Muscle of leg (tissue), 11 donors: ENCODE data around the gene MMP19. TPM values are rescaled to one million over a fixed set of nuclear protein-coding genes. Genes with fewer than 3 reads are reported as not detected.
A peak's percentile ranks its signal among the peaks of the same experiment; 100 is the strongest.
"Not testable (repeated sequence)": the region's sequence is repeated elsewhere in the genome, so short reads cannot be mapped to it uniquely, and the experiment has no call there.

Source experiments
- DNase-seq: peaks from one replicate; pipeline ENCODE4 v3.0.0; 2013
- H3K27ac ChIP-seq: one replicate; pipeline ENCODE4 v1.5.1; 2013; ENCODE audit warnings: mild to moderate bottlenecking, low read length, control low read depth
- H3K27me3 ChIP-seq: one replicate; pipeline ENCODE4 v1.6.1; 2013; ENCODE audit warnings: low read length; ENCODE audit not compliant: control insufficient read depth, insufficient read depth
- H3K36me3 ChIP-seq: one replicate; pipeline ENCODE4 v1.6.1; 2013; ENCODE audit warnings: low read length; ENCODE audit not compliant: control insufficient read depth, insufficient read depth
- H3K4me1 ChIP-seq: one replicate; pipeline ENCODE4 v1.6.1; 2013; ENCODE audit warnings: low read length; ENCODE audit not compliant: control insufficient read depth, insufficient read depth
- H3K4me3 ChIP-seq: one replicate; pipeline ENCODE4 v1.5.1; 2013; ENCODE audit warnings: low read length, control low read depth
- H3K9me3 ChIP-seq: replicated peaks from 2 replicates; pipeline ENCODE4 v1.6.1; 2013; ENCODE audit warnings: low read depth, low read length; ENCODE audit not compliant: control insufficient read depth
- WGBS: methylation state at CpG from one replicate; pipeline ENCODE4 v1.1.5; 2013; ENCODE audit warnings: missing lambda C conversion rate; ENCODE audit not compliant: insufficient coverage; 5-methylcytosine and 5-hydroxymethylcytosine counted together
- polyA plus RNA-seq, 8 donors: library from polyadenylated mRNA; unstranded; fragments of 120-200 nt; gene quantifications; one replicate each; pipeline versions ENCODE4 v1.2.1 to v1.2.3, GENCODE V29; 2013; ENCODE audit warnings: inconsistent platforms in 1 of 8, low replicate concordance in 1 of 8; ENCODE audit not compliant: insufficient read length in 8 of 8, insufficient read depth in 1 of 8
- total RNA-seq: library from RNA; stranded (reverse); fragments of 120-200 nt; gene quantifications from one replicate; pipeline ENCODE4 v1.2.4, GENCODE V29; 2013

MMP19 gene
- total and polyA plus RNA-seq, 9 donors = 1.0 to 2.9 (median 1.9) TPM

GRCh38 chr12:55845361-55845760, 2.6 kb upstream of the MMP19 start:
- WGBS = 86% methylated on average over 1 of the region's 5 CpGs
- Histone ChIP-seq H3K4me3 (no peak overlapping the region), H3K4me1 (peaks cover 31% of the 10 kb centered on the region)

GRCh38 chr12:55844961-55845360, 2.2 kb upstream of the MMP19 start:
- WGBS = no CpG with 5 or more reads among the region's 4 CpGs
- Histone ChIP-seq H3K36me3 (no peaks in the 10 kb centered on the region), H3K4me3 (no peak overlapping the region), H3K4me1 (peaks cover 28% of the 10 kb centered on the region), H3K27ac (no peak overlapping the region), H3K9me3 (no peaks in the 10 kb centered on the region), H3K27me3 (peaks cover 2% of the 10 kb centered on the region)
- DNase-seq = no peak

More at GRCh38 chr12:55845361-55845760, 2.6 kb upstream of the MMP19 start:
- DNase-seq = no peak
- H3K27me3 ChIP-seq = peaks cover 2% of the 10 kb centered on the region
- H3K36me3 ChIP-seq = no peaks in the 10 kb centered on the region
- no peaks in the 10 kb centered on the region for H3K9me3 ChIP-seq
- H3K27ac ChIP-seq = no peak overlapping the region

- no peak overlapping the region for H3K4me3 ChIP-seq
- no peak overlapping the region for H3K27ac ChIP-seq
- WGBS = 86% methylated on average over 2 of the region's 4 CpGs
- DNase-seq = no peak
- H3K27me3 ChIP-seq = peaks cover 2% of the 10 kb centered on the region
- H3K9me3 ChIP-seq = no peaks in the 10 kb centered on the region
- H3K36me3 ChIP-seq = no peaks in the 10 kb centered on the region
- H3K4me1 ChIP-seq = peaks cover 17% of the 10 kb centered on the region
Measured at GRCh38 chr12:55843431-55843830, 695 bp upstream of the MMP19 start.

GRCh38 chr12:55840581-55841351, 2.0 kb downstream of the MMP19 start:
- Histone ChIP-seq H3K27ac (no peak overlapping the region), H3K4me1 (peaks cover 5% of the 10 kb centered on the region), H3K9me3 (no peaks in the 10 kb centered on the region), H3K4me3 (no peak overlapping the region), H3K36me3 (peaks cover 3% of the 10 kb centered on the region), H3K27me3 (peaks cover 2% of the 10 kb centered on the region)
- DNase-seq = no peak
- WGBS = 92% methylated on average over 10 of the region's 11 CpGs

- no peaks in the 10 kb centered on the region for H3K9me3 ChIP-seq
- DNase-seq = no peak
- peaks cover 9% of the 10 kb centered on the region for H3K36me3 ChIP-seq
- H3K4me3 ChIP-seq = no peak overlapping the region
- peaks cover 2% of the 10 kb centered on the region for H3K27me3 ChIP-seq
- WGBS = 80% methylated on average over 10 of the region's 11 CpGs
- H3K4me1 ChIP-seq = peaks cover 5% of the 10 kb centered on the region
- no peak overlapping the region for H3K27ac ChIP-seq
Measured at GRCh38 chr12:55839345-55840140, 3.2 kb downstream of the MMP19 start.

- H3K27ac ChIP-seq = no peak overlapping the region
- no peak for DNase-seq
- WGBS = 86% methylated on average over 3 of the region's 3 CpGs
Measured at GRCh38 chr12:55838361-55838760, 4.4 kb downstream of the MMP19 start.

GRCh38 chr12:55834400-55834799, 8.3 kb downstream of the MMP19 start:
- H3K36me3 ChIP-seq = peaks cover 14% of the 10 kb centered on the region
- not testable (repeated sequence) for H3K27ac ChIP-seq, H3K9me3 ChIP-seq, H3K4me3 ChIP-seq, DNase-seq, H3K27me3 ChIP-seq
- H3K4me1 ChIP-seq = peaks cover 17% of the 10 kb centered on the region
- WGBS = 97% methylated on average over 4 of the region's 6 CpGs

More at GRCh38 chr12:55838361-55838760, 4.4 kb downstream of the MMP19 start:
- Histone ChIP-seq H3K4me1 (peaks cover 5% of the 10 kb centered on the region), H3K4me3 (no peak overlapping the region), H3K9me3 (no peaks in the 10 kb centered on the region), H3K27me3 (peaks cover 2% of the 10 kb centered on the region), H3K36me3 (peaks cover 12% of the 10 kb centered on the region)

- Histone ChIP-seq H3K27ac (no peak overlapping the region), H3K4me1 (peaks cover 26% of the 10 kb centered on the region), H3K36me3 (peaks cover 14% of the 10 kb centered on the region), H3K27me3 (no peaks in the 10 kb centered on the region), H3K9me3 (no peaks in the 10 kb centered on the region), H3K4me3 (no peak overlapping the region)
- DNase-seq = no peak
- WGBS = 96% methylated on average over 9 of the region's 10 CpGs
Measured at GRCh38 chr12:55833056-55833455, 9.7 kb downstream of the MMP19 start.

GRCh38 chr12:55831447-55831815, 11.3 kb downstream of the MMP19 start:
- WGBS = no CpG with 5 or more reads among the region's 1 CpG

More at GRCh38 chr12:55831447-55831815, 11.3 kb downstream of the MMP19 start:
- Histone ChIP-seq H3K27ac (peak overlapping the region; percentile 99), H3K4me3 (peak overlapping the region; percentile 96), H3K36me3 (peaks cover 22% of the 10 kb centered on the region), H3K27me3 (no peaks in the 10 kb centered on the region), H3K4me1 (peaks cover 36% of the 10 kb centered on the region), H3K9me3 (no peaks in the 10 kb centered on the region)
- DNase-seq = peak; percentile 74
